ENCODE measurements around the gene TIAM2.
"Not testable (repeated sequence)": the region's sequence is repeated elsewhere in the genome, so short reads cannot be mapped to it uniquely, and the experiment has no call there.

The TIAM2 gene

GRCh38 chr6:154995254-154996015 lies at the start of gene TIAM2:
Gene TIAM2, plus strand, starts transcription at chr6:154995315. Its CDS starts 133,909 bp downstream, at chr6:155129224.
- DNase-seq: no peak

GRCh38 chr6:154950979-154951344 lies 44.2 kb upstream of the TIAM2 start:
- no peak for DNase-seq

- DNase-seq: no peak
Observed at GRCh38 chr6:154951345-154952200, 43.5 kb upstream of the TIAM2 start.

- DNase-seq: no peak
Observed at GRCh38 chr6:154953644-154954043, 41.5 kb upstream of the TIAM2 start.

GRCh38 chr6:154954347-154954746 lies 40.8 kb upstream of the TIAM2 start:
- DNase-seq: no peak

GRCh38 chr6:154956771-154957522 lies 38.2 kb upstream of the TIAM2 start:
- DNase-seq: no peak

- no peak for DNase-seq
Observed at GRCh38 chr6:154958469-154958868, 36.6 kb upstream of the TIAM2 start.

GRCh38 chr6:154960299-154960843 lies 34.7 kb upstream of the TIAM2 start:
- DNase-seq: no peak

GRCh38 chr6:154960854-154961530 lies 34.1 kb upstream of the TIAM2 start:
- no peak for DNase-seq

- no peak for DNase-seq
Observed at GRCh38 chr6:154962753-154963152, 32.4 kb upstream of the TIAM2 start.

- DNase-seq: not testable (repeated sequence)
Observed at GRCh38 chr6:154966065-154966770, 28.9 kb upstream of the TIAM2 start.

- no peak for DNase-seq
Observed at GRCh38 chr6:154969796-154970195, 25.3 kb upstream of the TIAM2 start.

- DNase-seq: no peak
Observed at GRCh38 chr6:154974485-154975149, 20.5 kb upstream of the TIAM2 start.

- no peak for DNase-seq
Observed at GRCh38 chr6:154977588-154977987, 17.5 kb upstream of the TIAM2 start.

GRCh38 chr6:154980273-154981078 lies 14.6 kb upstream of the TIAM2 start:
- DNase-seq: no peak

- no peak for DNase-seq
Observed at GRCh38 chr6:154981079-154981870, 13.8 kb upstream of the TIAM2 start.

GRCh38 chr6:154984146-154984545 lies 11.0 kb upstream of the TIAM2 start:
- DNase-seq: no peak

- no peak for DNase-seq
Observed at GRCh38 chr6:154986787-154987235, 8.3 kb upstream of the TIAM2 start.

- no peak for DNase-seq
Observed at GRCh38 chr6:154989448-154989847, 5.7 kb upstream of the TIAM2 start.

Data from NCI-H774 (cell line).